Measurements from ENCODE around the gene PTX4.

The PTX4 gene

DNA sequence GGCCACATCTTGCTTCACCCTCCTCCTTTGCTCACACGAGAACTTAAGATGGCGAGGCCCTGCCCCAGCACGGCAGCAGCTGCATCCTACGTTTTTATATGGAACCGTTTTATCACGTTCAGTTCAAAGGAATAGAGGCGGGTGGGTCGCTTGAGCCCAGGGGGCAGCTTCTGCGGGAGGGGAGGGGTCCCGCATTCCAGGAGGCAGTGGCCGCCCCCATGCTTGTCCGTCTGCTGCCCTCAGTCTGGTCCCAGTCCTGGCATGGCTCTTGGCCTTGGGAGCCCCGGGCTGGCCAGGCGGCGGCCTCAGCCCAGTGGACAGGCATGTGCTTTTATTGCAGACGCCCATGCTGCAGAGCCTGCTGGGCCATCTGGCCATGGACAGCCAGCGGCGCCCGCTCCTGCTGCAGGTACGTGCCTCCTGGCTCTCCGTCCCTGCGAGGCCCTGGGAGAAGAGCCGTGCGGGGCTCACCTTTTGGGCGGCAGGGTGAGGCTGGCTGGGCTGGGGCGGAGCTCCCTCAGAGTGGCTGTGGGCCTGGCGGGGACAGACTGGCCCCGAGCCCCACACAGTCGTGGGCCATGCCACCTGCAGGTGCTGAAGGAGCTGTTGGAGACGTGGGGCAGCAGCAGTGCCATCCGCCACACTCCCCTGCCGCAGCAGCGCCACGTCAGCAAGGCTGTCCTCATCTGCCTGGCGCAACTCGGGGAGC lies 11.2 kb upstream of the PTX4 start:
- DNase-seq (ENCODE audit: low spot score): no peak

DNA sequence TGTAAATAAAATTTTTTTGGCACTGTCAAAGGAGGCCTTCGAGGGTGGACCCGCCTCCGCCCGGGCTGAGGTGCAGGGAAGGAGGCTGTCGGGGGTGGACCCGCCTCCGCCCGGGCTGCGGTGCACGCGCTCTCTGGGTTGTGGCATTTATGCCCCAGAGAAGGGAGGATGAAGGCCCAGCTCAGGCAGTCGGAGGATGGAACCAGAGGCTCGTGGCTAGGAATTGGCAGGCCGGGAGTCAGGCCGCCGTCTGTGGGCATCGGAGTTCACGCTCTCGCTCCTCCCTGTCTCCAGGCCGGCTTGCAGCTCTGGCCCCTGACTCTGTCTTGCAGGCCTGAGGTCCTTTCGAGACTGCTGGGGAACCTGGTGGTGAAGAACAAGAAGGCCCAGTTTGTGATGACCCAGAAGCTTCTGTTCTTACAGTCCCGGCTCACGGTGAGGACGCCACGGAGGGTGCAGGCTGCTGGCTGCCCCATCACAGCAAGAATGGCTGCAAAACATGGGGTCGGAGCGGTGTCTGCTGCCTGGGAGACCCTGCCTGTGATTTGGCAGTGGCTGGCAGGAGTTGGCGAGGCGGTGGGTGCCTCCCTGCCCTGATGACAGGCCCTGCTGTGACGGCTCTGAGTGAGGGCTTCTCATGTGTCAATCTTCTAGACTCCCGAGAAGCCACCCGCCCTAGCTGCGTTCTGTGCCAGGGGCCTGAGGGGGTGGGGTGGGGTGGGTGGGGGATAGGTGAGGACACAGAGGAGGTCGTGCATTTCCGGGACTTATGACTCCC lies 10.3 kb upstream of the PTX4 start:
- DNase-seq (ENCODE audit: low spot score): no peak

- DNase-seq (ENCODE audit: low spot score): no peak
Observed at GRCh38 chr16:1497014-1497598, 8.4 kb upstream of the PTX4 start.

DNA sequence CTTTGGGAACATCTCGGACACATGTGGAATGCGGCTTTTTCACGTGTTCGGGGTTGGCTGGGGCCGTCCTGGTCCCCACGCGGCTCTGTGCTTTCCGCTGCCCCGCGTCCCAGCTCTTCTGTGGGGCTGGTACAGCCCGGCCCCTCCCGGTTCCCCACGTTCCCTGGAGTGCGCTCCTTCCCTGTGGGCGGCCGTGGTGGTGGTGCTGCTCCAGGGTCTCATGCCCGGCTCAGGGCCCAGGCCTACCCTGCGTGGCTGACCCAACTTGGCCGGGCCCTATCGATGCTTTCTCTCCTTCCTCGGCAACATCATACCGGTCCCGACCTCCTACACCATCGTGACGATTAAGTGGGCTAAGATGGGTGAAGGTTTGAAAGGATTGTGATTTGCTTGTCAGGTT lies 7.7 kb upstream of the PTX4 start:
- DNase-seq (ENCODE audit: low spot score): no peak

DNA sequence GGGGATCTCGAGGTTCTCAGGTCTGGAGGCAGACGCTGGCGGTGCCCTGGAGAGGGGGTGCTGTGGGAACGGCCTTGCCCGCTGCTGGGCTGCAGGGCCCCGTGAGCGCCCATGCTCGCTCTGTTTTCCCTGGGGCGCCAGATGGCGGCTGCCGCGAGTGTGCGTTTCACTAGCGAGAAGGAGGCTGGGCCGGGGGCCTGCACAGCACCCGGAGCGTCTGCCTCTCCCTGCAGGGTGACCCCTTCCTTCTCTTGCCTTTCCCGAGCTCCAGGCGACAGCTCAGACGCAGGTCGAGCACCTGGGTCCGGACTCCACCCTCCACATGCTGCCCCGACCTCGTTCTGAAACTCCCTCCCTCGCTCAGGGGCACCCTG lies 7.1 kb upstream of the PTX4 start:
- no peak for DNase-seq (ENCODE audit: low spot score)

DNA sequence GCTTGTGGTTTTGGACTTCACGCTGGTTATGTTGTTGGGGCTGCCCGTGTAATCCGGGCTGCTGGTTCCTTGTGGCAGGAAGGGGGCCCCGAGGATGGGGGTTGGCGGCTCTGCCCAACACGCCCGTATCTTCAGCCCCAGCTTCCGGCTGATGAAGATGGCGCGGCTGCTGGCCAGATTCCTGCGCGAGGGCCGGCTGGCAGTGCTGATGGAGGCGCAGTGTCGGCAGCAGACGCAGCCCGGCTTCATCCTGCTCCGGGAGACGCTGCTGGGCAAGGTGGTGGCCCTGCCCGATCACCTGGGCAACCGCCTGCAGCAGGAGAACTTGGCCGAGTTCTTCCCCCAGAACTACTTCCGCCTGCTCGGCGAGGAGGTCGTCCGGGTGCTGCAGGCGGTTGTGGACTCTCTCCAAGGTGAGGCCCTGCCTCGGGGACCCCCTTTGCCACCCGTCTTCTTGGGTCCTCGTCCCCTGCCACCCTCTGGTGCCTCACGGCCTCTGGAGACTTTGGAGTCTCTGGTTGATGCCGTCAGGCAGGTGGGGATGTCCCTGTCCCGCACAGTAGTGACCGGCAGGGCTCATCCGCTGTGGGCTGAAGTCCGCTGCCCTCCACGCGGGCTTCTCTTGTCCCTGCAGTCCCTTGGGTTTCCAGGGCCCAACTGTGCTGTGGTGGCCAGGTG lies 6.6 kb upstream of the PTX4 start:
- DNase-seq (ENCODE audit: low spot score): no peak

DNA sequence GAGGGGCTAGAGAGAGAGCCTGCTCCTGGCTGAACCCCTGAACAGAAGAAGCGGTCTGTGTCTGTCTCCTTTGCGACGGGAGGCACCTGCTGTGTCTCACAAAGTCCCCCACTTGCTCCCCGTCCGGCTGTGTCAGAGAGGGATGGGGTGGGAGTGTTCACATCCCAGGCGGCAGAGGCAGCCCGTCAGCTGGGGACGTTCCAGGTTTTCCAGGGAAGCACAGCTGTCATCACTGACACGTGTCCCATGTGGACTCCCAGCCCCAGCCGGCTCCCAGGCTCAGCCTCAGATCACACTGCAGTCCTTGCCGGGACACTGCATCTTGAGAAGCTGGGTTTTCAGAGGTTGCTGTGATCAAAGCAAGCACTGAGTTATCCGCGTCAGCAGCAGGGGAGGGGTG lies 6.0 kb upstream of the PTX4 start:
- no peak for DNase-seq (ENCODE audit: low spot score)

DNA sequence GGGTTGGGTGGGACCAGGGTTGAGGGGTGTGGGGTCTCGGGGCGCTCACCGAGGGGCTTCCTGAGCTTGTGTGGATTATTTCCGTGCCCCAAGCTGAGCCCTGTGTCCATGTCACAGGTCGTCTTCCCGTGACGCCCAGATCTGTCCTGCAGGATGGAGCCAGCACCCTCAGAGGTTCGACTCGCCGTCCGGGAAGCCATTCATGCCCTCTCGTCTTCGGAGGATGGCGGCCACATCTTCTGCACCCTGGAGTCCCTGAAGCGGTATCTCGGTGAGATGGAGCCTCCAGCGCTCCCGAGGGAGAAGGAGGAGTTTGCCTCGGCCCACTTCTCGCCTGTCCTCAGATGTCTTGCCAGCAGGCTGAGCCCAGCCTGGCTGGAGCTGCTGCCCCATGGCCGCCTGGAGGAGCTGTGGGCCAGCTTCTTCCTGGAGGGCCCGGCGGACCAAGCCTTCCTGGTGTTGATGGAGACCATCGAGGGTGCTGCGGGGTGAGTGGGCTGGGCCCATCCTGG lies 5.4 kb upstream of the PTX4 start:
- no peak for DNase-seq (ENCODE audit: low spot score)

DNA sequence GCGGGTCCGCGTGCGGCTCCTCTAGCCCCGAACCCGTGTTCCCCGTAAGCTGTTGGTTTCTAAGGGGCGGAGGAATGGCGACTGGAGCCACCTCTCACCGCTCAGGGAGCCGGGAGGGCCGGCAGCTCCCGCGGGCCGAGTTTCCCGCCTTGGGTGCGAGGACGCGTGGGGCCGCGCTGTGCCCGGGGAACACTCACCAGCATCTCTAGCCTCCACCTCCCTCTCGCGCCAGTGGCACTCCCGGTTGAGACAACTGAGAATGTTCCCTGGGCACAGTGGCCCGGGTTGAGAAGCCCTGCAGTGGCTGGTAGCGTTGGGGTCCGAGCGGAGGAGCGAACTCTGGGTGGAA lies 5.0 kb upstream of the PTX4 start:
- DNase-seq (ENCODE audit: low spot score): no peak

- DNase-seq (ENCODE audit: low spot score): peak; percentile 88
Observed at GRCh38 chr16:1492923-1493745, 4.4 kb upstream of the PTX4 start, which contains the start of gene TELO2. TELO2 (plus strand) TSS chr16:1493360; CDS start chr16:1494282, 922 bp downstream.

DNA sequence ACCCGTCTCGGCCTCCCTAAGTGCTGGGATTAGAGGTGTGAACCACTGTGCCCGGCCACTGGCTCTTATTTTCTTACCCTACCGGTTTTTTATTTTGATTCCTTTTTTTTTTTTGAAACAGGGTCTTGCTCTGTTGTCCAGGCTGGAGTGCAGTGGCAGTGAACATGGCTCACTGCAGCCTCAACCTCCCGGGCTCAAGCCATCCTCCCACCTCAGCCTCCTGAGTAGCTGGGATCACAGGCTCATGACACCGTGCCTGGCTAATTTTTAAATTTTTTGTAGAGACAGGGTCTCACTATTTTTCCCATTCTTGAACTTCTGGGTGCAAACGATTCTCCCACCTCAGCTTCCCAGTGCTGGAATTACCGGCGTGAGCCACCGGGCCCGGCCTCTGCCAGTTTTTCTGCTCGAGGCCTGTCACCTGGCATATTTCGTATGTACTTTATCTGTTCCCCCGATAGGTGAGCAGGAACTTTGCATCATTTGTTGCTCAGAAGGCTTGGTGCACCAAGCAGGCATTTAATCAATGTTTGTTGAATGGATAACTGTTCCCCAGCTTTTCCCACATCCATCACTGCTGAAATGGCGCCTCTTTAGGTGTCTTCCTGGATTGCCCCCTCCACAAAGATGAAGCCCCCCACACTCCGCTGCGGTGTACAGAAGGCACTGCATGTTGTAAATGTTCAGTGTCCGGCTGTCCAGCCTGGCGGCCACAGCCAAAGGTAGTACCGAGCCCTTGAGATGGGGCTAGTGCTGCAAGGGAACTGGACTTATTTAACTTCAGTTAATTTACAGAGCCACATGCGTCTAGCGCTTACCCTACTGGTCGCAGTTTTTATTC lies 3.6 kb upstream of the PTX4 start:
- no peak for DNase-seq (ENCODE audit: low spot score)

- no peak for DNase-seq (ENCODE audit: low spot score)
Observed at GRCh38 chr16:1491327-1491726, 2.6 kb upstream of the PTX4 start.

- no peak for DNase-seq (ENCODE audit: low spot score)
Observed at GRCh38 chr16:1489077-1489476, 333 bp upstream of the PTX4 start.

GRCh38 chr16:1488054-1488601 lies 616 bp downstream of the PTX4 start:
- DNase-seq (ENCODE audit: low spot score): no peak

DNA sequence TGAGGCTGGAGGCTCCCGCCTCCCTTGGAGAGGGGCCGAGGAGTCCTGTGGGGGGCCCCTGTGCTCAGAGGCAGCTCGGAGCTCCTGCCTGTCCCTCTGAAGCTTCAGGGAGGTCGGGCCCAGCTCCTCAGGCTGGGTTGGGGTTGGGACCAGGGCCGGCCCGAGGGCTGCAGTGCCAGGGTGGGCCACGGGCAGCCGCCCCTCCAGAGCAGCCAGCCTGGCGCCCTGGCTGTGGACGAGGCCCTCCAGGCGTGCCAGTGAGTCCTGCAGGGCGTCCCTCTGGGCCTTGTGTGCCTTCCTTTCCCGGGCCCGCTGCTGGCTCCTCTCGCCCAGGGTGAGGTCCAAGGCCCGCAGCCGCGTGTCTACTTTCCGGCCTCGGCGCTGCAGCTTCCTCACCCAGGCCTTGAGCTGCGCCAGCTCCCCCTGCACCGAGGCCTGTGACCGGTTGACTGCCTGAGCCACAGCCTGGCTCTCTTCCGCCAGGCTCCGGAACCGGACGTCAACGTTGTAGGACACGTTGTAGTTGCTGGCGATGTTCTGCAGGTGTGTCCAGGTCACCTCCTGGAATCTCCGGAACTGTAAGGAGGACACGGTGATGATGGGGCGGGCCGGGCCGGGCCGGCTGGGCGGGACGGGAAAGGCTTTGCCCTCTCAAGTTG lies 1.2 kb downstream of the PTX4 start:
- DNase-seq (ENCODE audit: low spot score): no peak

DNA sequence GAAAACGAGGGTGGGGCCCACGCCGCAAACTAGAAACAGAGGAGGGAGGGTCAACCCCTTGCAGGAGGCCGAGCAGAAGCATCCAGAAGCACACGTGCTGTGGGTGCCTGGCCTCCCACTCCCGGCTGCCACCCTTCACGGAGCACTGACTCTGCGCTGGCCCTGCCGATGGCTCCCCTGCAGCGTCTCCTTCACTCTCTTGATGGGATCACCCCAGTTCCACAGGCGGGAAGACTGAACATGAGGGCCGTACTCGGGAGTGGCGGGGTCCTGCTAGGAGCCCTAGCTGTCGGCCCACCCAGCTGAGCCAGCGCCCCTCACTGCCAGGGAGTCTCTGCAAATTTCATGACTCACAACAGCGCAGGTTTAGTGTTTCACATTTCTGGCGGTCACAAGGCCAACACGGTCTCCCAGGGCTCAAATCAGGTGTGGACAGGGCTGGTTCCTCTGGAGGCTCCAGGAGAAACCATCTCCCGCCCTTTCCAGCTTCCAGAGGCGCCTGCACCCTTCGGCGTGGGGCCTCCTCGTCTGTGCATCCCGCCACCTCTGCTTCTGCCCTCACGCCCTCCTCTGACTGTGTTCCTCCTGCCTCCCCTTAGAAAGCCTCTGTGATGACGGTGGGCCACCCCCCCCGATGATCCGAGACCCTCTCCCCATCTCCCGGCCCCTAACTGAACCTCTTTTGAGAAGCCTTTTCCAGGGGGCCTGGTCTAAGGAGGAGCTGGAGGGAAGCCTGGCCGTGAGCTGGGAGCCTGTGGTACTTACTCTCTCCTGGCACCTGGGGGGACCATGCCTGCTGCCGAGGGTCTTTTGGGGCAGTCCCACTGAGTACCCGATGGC lies 2.0 kb downstream of the PTX4 start:
- DNase-seq (ENCODE audit: low spot score): no peak

DNA sequence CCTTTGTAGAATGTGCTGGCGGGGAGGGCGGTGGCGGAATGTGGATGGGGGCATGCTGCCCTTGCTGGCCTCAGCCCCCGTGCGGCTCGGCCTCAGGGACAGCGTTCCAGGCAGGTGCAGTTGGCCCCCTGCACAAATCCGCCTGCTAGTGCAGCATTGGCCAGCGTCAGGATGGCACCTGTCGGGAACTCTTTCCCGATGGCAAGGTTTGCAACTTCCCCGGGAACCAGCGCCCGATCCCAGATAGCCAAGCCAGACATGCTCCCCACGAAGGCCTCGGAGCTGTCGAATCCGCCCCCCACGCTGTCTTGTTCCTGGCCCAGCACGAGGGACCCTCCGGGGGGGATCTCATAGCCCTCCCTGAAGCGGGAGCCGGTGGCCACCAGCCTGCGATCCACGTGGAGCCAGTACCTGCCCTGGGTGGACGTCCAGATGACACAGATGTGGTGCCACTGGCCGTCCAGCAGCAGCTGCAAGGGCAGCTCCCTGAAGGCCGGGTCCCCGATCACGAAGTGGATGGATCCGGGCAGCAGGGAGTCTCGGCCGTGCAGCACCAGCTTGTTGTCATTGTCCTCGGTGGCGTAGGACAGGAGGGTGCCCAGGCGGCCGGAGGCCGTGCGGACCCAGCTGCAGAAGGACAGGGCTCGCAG lies 2.8 kb downstream of the PTX4 start:
- DNase-seq (ENCODE audit: low spot score): no peak

All from CD4-positive, alpha-beta T cell treated with Interleukin-6 at 100 ng/mL for 8 hours (primary cell).